Astrocyte of the hippocampus (primary cell): ENCODE results near the gene RPS6KC1.
"Not testable (repeated sequence)": the region's sequence is repeated elsewhere in the genome, so short reads cannot be mapped to it uniquely, and the experiment has no call there.

Source experiments
- DNase-seq: peaks from one replicate; pipeline ENCODE4 v3.0.0; 2011; ENCODE audit warnings: low read depth, low spot score

RPS6KC1 gene

GRCh38 chr1:213159376-213159775 is 108.3 kb downstream of the RPS6KC1 start:
- DNase-seq = no peak

- not testable (repeated sequence) for DNase-seq
Measured at GRCh38 chr1:213160442-213160841, 109.4 kb downstream of the RPS6KC1 start.

GRCh38 chr1:213162338-213162737 is 111.3 kb downstream of the RPS6KC1 start:
- peak; percentile 43 for DNase-seq

- no peak for DNase-seq
Measured at GRCh38 chr1:213162862-213163261, 111.8 kb downstream of the RPS6KC1 start.

- DNase-seq = peak; percentile 26
Measured at GRCh38 chr1:213163278-213163711, 112.3 kb downstream of the RPS6KC1 start.

- DNase-seq = no peak
Measured at GRCh38 chr1:213164561-213164960, 113.5 kb downstream of the RPS6KC1 start.

- DNase-seq = no peak
Measured at GRCh38 chr1:213166852-213167251, 115.8 kb downstream of the RPS6KC1 start.

GRCh38 chr1:213171711-213172110 is 120.7 kb downstream of the RPS6KC1 start:
- peak; percentile 70 for DNase-seq

GRCh38 chr1:213176341-213176740 is 125.3 kb downstream of the RPS6KC1 start:
- DNase-seq = no peak

GRCh38 chr1:213179784-213180183 is 128.7 kb downstream of the RPS6KC1 start:
- no peak for DNase-seq

- no peak for DNase-seq
Measured at GRCh38 chr1:213180833-213181232, 129.8 kb downstream of the RPS6KC1 start.

- no peak for DNase-seq
Measured at GRCh38 chr1:213183036-213183672, 132.1 kb downstream of the RPS6KC1 start.

GRCh38 chr1:213186168-213186567 is 135.1 kb downstream of the RPS6KC1 start:
- no peak for DNase-seq

GRCh38 chr1:213192026-213192425 is 141.0 kb downstream of the RPS6KC1 start:
- DNase-seq = no peak

- no peak for DNase-seq
Measured at GRCh38 chr1:213194383-213194782, 143.3 kb downstream of the RPS6KC1 start.

- DNase-seq = no peak
Measured at GRCh38 chr1:213194855-213195254, 143.8 kb downstream of the RPS6KC1 start.

GRCh38 chr1:213196328-213197054 is 145.4 kb downstream of the RPS6KC1 start:
- DNase-seq = not testable (repeated sequence)

GRCh38 chr1:213200630-213201029 is 149.6 kb downstream of the RPS6KC1 start:
- no peak for DNase-seq

- no peak for DNase-seq
Measured at GRCh38 chr1:213201380-213202155, 150.5 kb downstream of the RPS6KC1 start.

- no peak for DNase-seq
Measured at GRCh38 chr1:213211201-213211600, 160.2 kb downstream of the RPS6KC1 start.

- not testable (repeated sequence) for DNase-seq
Measured at GRCh38 chr1:213219076-213219475, 168.0 kb downstream of the RPS6KC1 start.

- no peak for DNase-seq
Measured at GRCh38 chr1:213221209-213221608, 170.2 kb downstream of the RPS6KC1 start.
